Measurements from ENCODE around the gene ARL3.

DNA sequence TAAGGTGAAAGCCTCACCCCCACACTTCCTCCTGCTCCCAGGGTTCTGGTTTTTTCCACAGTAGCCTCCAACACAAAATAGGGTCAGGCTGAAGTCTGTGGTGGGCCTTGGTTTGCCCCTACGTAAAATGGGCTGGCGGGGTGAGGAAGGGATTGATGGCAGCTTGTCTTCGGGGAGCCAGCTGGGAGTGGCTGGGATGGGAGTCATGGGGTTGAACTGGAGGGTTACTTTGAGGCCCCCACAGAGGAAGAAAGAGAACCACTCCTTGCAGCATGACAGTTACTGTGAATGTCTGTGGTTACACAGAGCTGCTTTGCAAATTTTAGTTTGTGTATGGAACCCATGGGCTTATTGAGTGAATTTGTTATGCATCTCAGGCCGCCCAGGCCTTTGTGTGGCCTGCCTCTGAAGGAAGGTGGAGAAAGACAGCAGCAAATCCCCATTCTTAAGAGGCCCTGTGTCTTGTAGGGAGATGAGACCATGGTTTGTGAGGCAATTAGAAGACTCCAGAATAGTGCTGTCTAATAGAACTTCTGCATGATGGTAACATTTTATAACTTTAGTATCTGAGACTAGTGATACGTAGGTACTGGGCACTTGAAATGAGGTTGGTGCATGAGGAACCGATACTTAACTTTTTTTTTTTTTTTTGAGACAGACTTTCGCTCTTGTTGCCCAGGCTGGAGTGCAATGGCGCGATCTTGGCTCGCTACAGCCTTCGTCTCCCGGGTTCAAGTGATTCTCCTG, 61.9 kb downstream of the ARL3 start:
- TF ChIP-seq POLR2A (IDR thresholded peaks at IDR 0.05; ENCODE audit: low read depth, low read length) (no peak), POLR2AphosphoS5 (IDR thresholded peaks at IDR 0.05; ENCODE audit: low read depth, low read length) (no peak)
